GM18868 (cell line): ENCODE data around the gene INO80D.
"Not testable (repeated sequence)": the region's sequence is repeated elsewhere in the genome, so short reads cannot be mapped to it uniquely, and the experiment has no call there.

Source experiments
- ATAC-seq: cut with Tn5 transposase; IDR thresholded peaks from one replicate; pipeline ENCODE4 v1.9.1; 2021; ENCODE audit warnings: mild to moderate bottlenecking, moderate library complexity; ENCODE audit not compliant: unreplicated experiment

INO80D gene

DNA sequence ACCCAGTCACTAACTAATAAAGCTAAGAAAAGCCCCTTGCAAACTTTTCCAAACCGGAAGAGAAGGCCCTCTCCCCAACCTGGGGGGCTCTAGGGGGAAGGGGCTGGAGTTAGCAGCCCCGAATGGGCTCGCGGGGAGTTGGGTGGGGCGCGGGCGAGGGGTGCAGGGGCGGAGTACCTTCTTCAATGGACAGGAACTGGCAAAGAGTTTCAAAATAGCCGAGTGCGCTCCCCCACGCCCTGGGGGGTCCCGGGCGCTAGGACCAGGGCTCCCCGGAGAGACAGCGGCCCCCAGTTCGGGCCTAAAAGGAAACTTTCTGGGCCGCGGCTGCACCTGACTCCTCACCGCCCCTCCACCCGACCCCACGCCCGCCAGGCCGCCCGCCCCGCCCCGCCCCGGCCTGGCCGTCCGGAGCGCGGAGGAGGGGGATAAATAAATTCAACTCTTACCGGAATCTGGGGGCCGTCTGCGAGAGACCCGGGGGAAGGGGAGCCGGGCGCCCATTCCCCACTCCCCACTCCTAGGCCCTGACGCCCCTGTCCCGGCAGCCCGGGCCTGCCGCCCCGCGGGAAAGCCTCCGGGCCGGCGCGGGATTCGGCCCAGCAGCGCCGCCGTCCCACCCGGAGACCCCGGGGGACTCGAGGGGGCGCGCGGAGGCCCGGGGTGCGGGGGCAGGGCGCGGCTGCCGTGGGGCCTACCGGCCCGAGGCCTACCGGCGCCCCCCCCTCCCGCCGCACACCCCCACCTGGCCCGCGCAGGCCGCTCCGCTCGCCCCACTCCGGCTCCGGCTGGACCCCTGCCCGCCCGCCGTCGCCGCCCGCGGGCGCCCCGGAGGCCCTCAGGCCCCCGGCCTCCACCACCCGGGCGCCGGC, 868 bp downstream of the INO80D start:
- peak; percentile 22 for ATAC-seq

DNA sequence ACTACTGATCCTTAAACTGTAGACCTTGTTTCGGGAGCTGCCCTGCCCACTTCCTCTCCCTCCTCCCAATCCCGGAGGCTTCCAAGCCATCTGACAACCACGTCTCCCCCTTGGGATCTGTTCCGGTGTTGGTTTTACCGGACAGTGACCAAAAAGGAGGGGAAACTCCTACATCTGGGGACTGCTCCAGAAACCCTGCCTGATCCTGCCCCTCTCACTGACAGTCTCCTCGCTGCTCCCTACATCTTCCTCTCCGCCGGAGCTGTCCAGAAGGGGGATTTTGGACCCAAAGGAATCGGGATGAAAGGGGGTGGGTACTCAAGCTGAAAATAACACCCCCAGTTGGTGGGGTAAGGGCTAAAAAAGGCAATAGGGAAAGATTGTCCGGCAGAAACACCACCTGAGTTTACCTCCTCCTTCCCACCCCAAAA, 1.5 kb downstream of the INO80D start:
- no peak for ATAC-seq

DNA sequence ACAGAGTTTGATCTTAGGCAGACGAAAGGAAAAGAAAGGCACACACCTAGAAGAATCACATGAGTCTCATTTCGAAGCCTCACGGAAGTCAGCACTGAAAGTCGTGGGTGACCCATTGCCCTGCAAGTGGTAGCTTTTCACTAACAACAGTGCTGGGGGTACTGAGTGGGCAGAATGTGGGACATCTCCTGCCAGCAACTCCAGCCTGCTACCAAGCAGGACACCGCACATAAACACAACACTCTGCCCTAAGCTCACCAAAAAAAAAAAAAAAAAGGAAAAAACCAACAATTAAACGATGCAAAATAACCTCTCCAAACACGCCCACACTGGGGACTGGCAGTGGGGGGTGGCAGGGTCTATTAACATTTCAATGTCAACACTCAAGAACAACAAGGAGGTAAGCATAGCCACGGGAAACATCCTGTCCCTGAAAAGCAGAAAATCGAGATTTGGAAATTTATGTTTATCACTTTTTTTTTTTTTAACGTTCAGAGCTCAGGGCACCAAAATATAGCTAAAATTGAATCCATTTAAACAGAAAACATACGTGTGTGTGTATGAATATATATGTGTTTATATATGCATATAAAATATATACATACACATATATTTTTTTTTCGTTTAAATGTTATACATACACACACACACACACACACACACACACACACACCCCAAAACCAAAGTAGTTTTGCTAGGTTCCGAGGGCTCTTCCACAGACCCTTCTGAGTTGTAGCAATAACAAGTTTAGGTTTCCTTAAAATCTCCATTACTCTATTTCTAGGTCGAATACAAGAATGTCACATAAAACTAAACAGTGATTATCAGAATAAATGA, 2.2 kb downstream of the INO80D start:
- ATAC-seq: no peak

DNA sequence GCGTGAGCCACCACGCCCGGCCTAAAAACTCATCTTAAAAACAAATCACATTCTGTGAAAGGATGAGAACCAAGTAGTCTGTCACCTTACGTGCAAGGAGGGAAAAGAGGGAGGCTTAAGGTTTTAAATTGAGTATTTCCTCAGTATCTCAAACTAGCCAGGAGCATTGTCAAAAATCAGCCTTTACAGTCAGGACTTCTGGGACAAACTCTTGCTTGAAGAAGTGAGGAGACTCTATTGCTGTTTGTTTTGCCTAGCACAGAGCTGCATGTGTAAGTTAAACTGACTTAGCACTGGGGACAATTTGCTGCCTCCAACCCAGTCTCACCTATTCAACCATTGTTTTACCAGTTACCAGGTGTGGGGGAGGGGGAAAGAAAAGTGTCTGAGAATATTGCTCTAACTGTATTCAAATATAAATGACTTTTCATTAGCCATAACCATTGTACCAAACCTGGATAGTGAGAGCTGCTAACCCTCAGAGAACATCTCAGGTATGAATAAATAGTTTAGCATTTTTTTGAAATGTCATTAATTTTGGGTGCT, 3.6 kb downstream of the INO80D start:
- ATAC-seq: no peak

DNA sequence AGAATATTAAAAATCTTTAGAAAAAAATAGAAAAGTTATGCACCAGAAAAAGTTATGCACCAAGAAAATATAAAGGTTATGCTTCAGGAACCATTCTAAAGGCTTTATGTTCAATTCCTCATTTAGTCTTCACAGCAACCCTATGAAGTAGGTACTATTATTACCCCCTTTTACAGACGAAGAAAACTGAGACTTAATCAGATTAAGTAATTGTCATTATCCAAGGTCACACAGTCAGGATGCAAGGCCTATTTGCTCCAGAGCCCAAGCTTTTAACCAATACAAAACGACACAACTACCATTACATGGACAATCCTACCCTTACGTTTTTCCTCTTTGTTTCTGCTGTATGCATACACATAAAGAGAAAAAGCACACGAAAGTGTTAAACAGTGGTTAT, 5.0 kb downstream of the INO80D start:
- no peak for ATAC-seq

DNA sequence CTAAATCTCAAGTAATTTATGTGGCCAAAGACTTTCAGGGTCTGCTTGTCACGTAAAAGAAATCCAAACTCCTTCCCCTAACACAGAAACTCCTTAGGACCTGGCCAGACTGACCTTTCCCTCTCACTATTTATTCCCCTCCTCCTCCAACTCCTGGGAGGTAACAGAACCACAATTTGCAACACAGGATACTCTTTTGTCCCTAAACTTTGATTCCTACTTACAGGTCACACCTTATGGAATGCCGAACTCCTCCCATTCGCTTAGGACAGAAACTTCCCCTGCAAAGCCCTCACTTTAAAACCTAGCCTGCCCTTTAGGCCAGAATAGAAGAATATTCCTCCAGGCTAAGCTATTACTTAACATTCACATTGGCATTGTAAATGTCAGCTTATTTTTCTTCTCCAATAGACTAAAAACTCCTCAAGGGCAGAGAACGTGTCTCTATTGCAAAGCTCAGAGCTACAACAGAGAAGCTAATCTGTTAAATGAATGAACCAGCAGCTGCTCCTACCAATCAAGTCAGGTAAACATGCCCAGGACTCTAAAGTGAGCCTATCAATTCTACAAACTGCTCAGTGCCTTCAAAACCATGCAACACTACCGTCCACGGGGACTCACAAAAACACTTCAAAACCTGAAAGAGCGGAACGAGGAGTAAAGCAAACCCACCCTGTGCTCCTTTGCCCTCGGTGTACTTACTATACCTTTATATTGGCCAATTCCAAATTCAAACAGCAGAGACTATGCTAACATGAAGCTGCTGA, 6.1 kb downstream of the INO80D start:
- no peak for ATAC-seq

DNA sequence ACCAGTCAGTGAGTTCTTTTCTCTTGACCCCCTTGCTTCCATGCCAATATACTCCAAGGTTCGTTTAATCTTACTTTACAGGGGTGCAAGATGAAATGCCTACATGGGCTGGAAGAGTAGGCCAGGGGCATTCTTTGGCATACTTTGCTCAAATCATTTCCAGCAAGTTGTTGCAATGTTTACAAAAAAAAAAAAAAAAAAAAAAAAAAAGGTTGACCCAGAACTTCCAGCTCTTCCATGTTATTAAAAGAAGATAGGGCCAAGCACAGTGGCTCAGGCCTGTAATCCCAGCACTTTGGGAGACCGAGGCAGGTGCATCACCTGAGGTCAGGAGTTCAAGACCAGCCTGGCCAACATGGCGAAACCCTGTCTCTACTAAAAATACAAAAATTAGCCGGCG, 8.1 kb downstream of the INO80D start:
- ATAC-seq: not testable (repeated sequence)

DNA sequence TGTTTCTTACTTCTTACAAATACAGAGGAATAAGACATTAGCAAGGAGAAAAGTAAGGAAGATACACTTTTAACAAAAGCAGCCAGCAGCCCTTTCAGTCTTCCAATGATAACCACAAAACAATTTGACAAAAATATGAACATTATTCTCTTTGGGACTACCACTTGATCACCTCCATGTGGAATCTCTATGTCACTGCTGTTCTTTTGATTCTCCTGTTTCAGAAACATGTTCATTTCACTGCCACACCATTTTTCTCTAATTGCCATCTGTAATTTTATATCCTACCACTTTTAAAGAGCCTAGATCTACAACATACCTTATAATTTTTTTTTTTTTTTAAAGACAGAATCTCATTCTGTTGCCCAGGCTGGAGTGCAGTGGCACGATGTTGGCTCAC, 10.9 kb downstream of the INO80D start:
- ATAC-seq: no peak

DNA sequence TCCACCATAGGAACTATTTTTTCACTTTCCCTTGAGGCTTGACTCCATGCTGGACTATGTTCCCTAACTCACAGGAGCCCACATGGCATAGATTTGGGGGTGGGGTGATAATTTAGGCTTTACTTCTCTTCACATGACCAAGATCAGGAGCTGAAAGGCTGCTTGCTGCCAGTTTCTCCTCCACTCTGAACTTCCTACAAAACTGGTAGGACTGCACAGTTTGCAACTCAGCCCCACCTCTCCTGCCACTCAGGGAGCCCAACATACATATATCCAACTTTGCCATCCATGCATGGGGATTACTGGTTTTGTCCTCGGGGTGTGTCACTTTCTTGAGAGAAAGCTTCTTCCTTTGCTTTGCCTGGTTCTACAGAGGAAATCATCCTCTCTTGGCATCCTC, 14.2 kb downstream of the INO80D start:
- no peak for ATAC-seq

DNA sequence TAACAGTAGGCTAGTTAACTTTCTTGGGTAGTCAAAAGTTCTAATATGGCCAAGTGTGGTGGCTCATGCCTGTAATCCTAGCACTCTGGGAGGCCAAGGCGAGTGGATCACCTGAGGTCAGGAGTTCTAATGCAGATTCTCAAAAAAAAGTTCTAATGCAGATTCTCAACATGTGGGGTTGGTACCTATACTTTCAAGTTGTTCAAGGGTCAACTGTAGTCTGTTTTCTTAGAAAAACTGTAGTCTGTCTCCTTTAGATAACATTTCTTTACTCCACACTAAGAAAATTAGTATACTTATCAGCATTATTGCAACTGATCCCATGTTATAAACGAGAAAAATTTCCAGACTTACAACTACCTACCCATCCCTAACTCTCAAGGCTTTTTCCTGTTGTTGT, 16.6 kb downstream of the INO80D start:
- ATAC-seq: no peak

DNA sequence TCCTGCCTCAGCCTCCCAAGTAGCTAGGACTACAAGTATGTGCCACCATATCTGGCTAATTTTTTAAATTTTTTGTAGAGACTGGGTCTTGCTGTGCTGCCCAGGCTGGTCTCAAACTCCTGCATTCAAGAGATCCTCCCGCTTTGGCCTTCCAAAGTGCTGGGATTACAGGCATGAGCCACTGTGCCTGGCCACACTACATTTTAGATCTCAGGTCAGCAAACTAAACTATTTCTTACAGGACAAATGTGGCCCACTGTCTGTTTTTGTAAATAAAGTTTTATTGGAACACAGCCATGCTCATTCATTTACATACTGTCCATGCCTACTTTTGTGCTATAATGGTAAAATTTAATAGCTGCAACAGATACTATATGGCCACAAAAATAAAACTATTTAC, 17.8 kb downstream of the INO80D start:
- no peak for ATAC-seq

DNA sequence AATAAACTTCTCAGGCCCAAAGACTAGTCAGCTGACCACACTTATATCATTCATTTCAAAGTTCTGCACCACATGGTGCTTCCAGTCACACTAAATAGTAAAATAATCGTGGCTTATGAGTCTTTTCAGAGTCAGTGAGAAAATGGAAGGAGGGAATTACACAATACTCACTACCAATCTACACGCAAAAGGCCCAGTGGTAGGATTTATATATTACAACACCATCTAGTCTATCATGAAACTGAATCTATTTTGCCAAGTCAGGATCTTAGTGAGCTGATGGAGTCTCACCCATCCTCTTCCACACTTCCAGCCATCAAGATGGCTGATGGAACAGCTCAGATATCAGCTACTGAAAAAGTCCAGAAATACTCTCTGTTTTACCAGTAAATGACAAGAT, 21.9 kb downstream of the INO80D start:
- ATAC-seq: no peak

DNA sequence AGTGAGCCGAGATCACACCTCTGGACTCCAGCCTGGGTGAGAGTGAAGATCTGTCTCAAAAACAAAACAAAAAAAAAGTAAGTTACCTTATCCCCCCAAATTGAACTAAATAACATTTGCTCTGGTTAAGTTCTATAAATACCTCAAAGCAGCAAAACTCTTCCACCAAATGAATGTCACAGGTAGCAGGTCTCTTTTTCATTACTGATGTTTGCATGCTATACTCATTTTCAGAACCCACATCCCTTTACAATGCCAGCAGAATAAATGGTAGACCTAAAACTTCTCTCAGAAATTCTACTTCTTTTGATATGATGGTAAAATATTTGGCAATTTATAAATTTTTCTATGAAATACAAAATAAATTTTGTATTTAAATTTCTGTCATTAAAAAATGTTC, 22.3 kb downstream of the INO80D start:
- peak; percentile 47 for ATAC-seq

DNA sequence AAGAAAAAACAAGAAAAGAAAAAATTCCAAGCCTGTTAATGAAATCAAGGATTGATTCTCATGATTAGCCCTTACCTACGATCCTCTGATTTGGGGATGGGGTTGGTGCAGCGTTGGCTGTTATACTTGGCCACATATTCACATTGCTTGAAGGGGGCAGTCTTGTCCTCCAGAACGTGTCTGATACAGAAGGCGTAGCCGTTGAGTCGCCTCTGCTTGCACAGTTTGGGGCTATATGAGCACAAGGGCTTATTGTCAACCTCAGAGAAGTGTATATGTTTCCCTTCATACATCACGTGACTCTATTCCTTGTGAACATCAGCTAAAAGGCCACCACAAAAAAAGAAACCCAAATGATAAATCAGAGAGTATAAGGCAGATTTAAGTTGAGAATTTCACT, 23.2 kb downstream of the INO80D start:
- no peak for ATAC-seq

DNA sequence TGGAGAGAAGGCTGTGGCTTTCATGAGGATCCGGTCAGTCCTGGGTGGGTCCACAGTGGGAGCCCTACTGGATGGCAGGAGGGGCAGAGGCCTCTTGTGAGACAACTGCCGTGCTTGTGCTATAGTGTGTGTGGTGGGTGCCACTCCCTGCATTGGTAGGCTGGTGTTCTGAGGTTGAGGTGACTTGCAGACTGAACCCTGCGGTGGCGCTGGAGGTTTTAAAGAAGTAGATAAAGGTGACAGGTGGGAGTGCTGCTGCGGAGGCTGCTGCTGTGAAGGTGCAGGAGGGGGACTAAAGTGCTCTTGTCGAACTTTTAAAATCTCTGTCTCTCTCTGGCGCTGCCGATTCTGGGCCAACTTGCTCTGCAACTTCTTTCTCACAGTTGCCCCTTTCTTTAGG, 29.7 kb downstream of the INO80D start:
- no peak for ATAC-seq

DNA sequence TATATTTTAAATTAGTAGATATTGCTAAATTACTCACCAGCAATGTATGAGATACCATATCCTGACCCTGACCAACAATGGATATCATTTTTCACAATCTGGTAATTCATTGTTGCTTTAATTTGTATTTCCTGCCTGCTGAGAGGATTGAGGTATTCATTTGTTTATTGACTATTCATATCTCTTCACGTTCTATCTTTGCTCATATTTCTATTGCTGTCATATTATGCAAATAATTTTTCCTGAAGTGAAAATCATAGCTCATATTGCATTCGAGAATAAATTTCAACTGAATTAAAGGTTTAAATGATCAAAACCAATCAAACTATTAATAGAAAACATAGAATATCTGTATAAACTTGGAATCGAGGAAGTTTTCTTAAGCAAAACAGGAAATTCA, 31.0 kb downstream of the INO80D start:
- no peak for ATAC-seq

DNA sequence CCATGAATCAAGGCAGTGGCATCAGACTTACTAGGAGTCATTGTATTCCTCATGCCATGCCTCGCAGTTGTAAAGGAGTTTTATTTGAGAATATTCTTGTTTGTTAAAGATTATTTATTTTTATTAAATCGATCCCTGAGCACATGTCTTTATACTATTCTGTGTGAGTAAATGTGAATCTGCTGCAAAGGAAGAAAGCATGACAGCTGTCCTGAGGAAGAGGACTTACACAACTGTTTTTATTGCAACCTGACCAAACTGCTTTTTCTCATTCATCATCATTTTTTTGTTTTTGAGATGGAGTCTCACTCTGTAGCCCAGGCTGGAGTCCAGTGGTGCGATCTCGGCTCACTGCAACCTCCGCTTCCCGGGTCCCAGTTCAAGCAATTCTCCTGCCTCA, 34.1 kb downstream of the INO80D start:
- ATAC-seq: no peak

DNA sequence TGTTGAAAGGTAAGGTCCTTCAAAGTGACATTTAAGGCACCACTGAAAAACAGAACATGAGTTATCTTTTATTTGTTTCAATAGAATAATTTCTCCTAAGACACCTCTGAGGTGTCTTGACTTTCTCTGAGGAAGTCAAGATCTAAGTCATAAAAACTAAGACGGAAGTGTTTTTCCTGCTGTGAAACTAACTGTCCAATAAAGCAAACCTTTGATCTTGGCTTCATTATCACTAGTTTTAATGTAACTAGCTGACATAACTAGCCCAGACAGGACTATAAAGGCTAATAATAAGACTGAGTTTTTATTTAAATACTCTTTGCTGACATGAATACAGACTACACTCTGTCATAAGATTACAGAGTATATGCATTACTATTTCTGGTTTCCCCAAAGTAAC, 36.6 kb downstream of the INO80D start:
- no peak for ATAC-seq

DNA sequence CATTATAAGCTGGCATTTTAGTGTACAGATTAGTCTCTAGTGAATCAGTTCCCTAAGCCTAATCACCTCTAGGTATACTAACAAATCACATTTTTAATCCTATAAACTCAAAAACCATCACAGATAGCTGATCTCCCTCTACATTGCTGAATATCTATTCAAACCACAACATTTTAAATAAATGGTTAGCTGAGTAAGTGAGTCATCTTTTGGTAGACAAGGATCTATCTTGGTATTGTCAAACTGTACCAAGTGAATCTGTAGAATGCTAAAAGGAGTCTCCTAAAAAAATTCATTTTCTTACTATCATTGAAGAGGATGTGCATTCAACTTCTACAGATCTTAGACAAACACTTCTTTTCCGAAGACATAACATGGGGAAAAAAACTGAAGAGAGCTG, 40.7 kb downstream of the INO80D start:
- ATAC-seq: no peak

DNA sequence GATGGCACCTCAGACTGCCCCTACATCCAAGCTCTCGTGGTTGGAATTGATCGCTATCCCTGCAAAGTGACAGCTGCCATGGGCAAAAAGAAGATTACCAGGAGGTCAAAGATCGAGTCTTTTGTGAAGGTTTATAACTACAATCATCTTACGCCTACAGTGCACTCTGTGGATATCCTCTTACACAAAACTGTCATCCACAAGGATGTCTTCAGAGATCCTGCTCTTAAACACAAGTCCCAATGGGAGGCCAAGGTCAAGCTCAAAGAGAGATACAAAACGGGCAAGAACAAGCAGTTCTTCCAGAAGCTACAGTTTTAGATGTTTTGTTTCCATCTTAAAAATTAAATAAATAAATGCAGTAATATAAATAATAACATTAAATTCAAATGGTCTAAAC, 45.4 kb downstream of the INO80D start:
- ATAC-seq: no peak

DNA sequence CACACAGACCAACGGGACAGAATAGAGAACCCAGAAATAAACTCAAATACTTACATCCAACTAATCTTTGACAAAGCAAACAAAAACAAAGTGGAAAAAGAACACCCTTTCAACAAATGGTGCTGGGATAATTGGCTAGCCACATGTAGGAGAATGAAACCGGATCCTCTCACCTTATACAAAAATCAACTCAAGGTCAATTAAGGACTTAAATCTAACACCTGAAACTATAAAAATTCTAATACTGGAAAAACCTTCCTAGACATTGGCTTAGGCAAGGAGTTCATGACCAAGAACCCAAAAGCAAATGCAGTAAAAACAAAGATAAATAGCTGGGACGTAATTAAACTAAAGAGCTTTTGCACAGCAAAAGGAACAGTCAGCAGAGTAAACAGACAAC, 50.6 kb downstream of the INO80D start:
- ATAC-seq: not testable (repeated sequence)
